Measurements from ENCODE around the gene MORN1. TPM values are rescaled to one million over a fixed set of nuclear protein-coding genes. Genes with fewer than 3 reads are reported as not detected.
A peak's percentile ranks its signal among the peaks of the same experiment; 100 is the strongest.

MORN1 gene
- total RNA-seq, 1 donor from 2014 or later: 5.5 TPM

DNA sequence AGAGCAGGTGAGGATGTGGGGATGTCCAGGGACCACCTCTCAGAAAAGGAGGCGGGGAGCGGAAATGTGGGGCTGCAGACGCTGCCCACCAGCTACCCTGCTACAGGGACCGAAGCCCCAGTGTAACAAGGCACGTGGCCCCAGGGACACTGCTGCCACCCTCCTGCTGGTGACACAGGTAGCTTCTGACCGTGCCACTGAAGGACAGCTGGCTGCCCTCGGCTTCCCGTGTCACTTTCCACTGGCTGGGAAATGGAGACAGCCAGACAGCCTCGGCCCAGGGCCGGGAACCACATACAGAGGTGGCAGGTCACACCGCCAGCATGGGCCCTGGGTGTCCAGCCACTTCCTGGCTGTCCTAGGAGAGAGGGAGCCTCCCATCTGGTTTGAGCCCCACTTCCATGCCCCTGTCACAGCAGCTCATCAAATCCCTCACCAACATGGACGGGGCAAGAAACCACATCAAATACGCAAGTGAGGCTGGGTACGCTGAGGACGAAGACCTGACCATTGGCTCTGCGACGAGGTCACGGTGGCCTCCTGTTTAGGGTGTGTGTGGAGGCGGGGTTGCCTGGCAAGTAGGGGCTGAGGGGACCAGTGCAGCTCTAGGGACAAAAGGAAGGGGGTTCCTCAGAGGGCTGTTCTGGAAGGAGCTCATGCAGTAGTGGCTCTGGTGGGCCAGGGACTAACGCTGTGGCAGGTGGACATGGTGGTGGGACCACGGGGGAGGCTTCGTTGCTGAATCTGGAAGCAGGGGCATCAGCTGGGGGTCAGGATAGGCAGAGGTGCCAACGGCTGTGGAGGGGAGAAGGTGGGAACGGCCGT is 16.0 kb upstream of the MORN1 start:
- Histone ChIP-seq H3K4me3 (ENCODE audit: low read depth, low read length) (no peak overlapping the region), H3K27me3 (ENCODE audit: control insufficient read depth, insufficient read depth, low read length) (no peaks in the 10 kb centered on the region), H3K36me3 (ENCODE audit: control insufficient read depth, insufficient read depth, low read length) (peaks cover 32% of the 10 kb centered on the region)
- no peak for DNase-seq (ENCODE audit: low read depth)
- TF ChIP-seq, protein P1, sequence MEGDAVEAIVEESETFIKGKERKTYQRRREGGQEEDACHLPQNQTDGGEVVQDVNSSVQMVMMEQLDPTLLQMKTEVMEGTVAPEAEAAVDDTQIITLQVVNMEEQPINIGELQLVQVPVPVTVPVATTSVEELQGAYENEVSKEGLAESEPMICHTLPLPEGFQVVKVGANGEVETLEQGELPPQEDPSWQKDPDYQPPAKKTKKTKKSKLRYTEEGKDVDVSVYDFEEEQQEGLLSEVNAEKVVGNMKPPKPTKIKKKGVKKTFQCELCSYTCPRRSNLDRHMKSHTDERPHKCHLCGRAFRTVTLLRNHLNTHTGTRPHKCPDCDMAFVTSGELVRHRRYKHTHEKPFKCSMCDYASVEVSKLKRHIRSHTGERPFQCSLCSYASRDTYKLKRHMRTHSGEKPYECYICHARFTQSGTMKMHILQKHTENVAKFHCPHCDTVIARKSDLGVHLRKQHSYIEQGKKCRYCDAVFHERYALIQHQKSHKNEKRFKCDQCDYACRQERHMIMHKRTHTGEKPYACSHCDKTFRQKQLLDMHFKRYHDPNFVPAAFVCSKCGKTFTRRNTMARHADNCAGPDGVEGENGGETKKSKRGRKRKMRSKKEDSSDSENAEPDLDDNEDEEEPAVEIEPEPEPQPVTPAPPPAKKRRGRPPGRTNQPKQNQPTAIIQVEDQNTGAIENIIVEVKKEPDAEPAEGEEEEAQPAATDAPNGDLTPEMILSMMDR (IDR thresholded peaks at IDR 0.05; ENCODE audit: insufficient read depth, low read length, severe bottlenecking): no peak
- FAIRE-seq: no peak

DNA sequence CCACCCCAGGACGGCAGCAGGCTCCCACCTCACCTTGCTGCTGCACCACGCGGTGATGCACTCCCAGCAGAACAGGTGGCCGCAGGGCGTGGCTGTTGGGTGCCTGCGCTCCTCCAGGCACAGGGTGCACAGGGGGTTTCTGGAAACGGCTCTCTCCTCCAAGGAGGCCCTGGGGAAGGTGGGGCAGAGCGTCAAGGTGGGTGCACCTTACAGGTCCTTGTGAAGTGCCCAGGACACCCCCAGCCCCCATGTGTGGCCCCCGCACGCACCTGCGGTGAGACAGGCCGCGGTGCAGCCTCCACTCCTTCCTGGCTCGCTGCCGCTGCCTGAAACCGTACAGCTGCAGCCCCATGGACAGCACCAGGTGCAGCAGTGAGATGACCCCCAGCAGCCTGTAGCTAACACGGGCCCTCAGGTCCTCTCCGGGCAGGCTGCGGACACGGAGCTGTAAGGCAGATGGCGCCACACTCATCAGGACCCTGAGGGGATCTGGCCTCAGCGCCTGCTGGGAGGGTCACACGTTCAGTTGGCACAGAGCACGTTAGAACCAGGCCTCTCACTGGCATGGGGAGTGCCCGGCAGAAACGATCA is 15.2 kb upstream of the MORN1 start:
- FAIRE-seq (no peak), DNase-seq (ENCODE audit: low read depth) (no peak)
- H3K4me3 ChIP-seq (ENCODE audit: low read depth, low read length): no peak overlapping the region
- TF ChIP-seq, protein P1 (IDR thresholded peaks at IDR 0.05; ENCODE audit: insufficient read depth, low read length, severe bottlenecking): peak; percentile 5
- peaks cover 37% of the 10 kb centered on the region for H3K36me3 ChIP-seq (ENCODE audit: control insufficient read depth, insufficient read depth, low read length)
- no peaks in the 10 kb centered on the region for H3K27me3 ChIP-seq (ENCODE audit: control insufficient read depth, insufficient read depth, low read length)

DNA sequence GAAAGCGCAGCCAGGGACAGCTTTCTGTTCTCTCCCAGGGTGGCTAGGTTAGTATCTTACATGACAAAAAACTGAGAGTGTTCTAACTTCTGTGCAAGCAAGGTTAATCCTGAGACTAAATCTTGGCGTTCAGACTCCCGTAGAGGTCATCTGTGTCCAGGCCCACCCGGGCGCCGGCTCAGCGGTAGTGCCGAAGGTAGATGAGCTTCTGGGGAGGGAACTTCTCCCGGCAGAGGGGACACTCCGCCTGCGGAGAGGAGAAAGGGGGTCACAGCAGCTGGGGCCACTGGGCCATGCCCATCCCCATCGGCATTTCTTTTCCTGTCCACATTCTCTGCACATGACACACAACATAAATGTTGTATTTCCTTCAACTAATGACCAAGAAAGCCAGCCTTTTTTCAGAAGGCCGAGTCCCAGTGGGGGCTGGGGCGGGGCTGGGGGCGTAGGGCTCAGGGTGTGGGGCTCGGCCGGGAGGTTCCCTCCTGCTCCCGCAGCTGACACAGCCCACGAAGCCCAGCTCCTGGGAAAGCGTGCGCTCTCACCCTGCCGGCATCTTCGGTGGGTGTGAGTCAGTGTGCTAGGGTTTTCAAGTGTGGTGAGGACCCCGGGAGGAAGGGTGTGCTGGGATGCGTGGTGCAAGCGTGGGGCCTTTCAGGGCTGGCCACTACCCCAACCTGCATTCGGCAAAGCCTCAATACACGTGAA is 14.4 kb upstream of the MORN1 start:
- TF ChIP-seq, protein P1 (IDR thresholded peaks at IDR 0.05; ENCODE audit: insufficient read depth, low read length, severe bottlenecking): no peak
- H3K4me3 ChIP-seq (ENCODE audit: low read depth, low read length): no peak overlapping the region
- H3K27me3 ChIP-seq (ENCODE audit: control insufficient read depth, insufficient read depth, low read length): no peaks in the 10 kb centered on the region
- no peak for DNase-seq (ENCODE audit: low read depth)
- FAIRE-seq: no peak
- peaks cover 40% of the 10 kb centered on the region for H3K36me3 ChIP-seq (ENCODE audit: control insufficient read depth, insufficient read depth, low read length)

DNA sequence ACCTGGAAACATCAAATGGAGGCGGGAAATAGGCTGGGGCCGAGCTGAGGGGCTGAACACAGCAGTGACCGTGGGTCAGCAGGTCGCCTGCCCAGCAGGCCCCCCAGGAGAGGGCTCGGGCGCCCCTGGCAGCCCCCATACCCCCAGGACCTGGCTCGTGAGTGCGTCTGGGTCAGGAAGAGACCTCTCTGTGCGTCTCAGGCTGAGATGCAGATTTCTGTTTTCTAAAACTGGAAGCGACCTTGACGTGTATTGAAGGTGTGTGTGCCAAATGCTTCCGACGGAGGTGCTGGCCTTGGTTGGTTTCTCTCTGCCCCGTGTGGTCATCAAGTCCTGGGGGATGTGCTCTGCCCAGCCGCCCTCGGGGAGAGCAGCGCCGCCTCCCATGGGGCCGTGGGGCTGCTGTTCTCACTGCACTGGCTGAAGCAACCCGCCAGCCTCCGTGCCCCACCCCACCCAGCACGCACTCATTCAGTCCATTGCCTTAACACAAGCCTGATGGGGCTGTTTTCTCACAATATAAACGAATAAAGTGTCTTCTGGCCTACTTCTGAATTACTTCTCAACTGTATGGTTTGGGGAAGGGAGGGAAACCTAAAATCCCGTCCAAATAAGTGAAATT is 13.6 kb upstream of the MORN1 start:
- Histone ChIP-seq H3K36me3 (ENCODE audit: control insufficient read depth, insufficient read depth, low read length) (peaks cover 45% of the 10 kb centered on the region), H3K4me3 (ENCODE audit: low read depth, low read length) (no peak overlapping the region), H3K27me3 (ENCODE audit: control insufficient read depth, insufficient read depth, low read length) (no peaks in the 10 kb centered on the region)
- TF ChIP-seq, protein P1 (IDR thresholded peaks at IDR 0.05; ENCODE audit: insufficient read depth, low read length, severe bottlenecking): no peak
- DNase-seq (ENCODE audit: low read depth): no peak
- no peak for FAIRE-seq

DNA sequence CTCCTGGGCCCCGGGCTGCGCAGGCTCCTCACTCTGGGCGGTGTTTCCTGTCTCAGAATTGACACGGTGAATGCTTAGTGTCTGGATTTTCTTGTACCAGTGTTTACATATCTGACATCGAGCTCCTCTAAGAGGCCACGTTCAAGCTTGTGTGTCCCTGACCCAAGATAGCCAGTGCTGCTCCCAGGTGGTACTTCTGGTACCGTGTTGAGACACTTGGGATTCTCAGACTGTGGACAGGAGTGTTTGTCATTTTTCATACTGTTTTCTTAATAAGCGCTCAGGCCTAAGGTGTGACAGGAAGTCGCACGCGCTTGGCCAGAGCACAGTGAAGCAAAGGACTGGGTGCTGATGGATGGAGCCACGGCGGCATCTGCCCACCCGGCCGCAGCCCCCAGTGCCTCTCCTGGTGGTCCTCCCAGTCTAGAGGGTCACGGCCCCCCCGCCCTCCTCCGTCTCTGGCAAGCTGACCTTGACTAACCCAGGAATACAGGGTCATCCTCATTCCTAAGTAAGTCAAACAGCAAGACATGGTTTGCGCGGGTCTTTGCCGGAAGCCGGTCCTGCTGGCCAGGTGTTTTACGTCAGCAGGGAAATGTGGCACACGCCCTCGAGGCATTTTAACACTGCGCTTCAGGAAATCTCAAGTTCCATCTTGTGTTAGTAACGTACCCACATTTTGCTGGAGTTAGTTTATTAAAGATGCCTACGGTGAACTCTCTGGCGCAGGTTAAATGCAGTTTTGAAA is 13.0 kb upstream of the MORN1 start:
- no peaks in the 10 kb centered on the region for H3K27me3 ChIP-seq (ENCODE audit: control insufficient read depth, insufficient read depth, low read length)
- TF ChIP-seq, protein P1 (IDR thresholded peaks at IDR 0.05; ENCODE audit: insufficient read depth, low read length, severe bottlenecking): no peak
- FAIRE-seq (peak; percentile 28), DNase-seq (ENCODE audit: low read depth) (no peak)
- no peak overlapping the region for H3K4me3 ChIP-seq (ENCODE audit: low read depth, low read length)
- peaks cover 48% of the 10 kb centered on the region for H3K36me3 ChIP-seq (ENCODE audit: control insufficient read depth, insufficient read depth, low read length)

Data from bronchial epithelial cell (primary cell).